HG03460 (cell line): ENCODE data around the gene CS.

Experiments
- ATAC-seq: cut with Tn5 transposase; IDR thresholded peaks from one replicate; pipeline ENCODE4 v1.9.1; 2021; ENCODE audit not compliant: unreplicated experiment

Gene CS

GRCh38 chr12:56221757-56222530 lies 78.2 kb downstream of the CS start, which contains the start of gene RNF41:
Gene RNF41, minus strand, starts transcription at chr12:56221922. Its CDS starts 7,875 bp downstream, at chr12:56214047.
- peak; percentile 74 for ATAC-seq
